SU-DHL-6 (cell line): ENCODE data around the gene TRUB1.

ENCODE experiments used
- H2AFZ ChIP-seq: fragments of 200-600 bp; sonication (generic); 2 replicates; pipeline ENCODE4 v1.6.1; 2014; ENCODE audit warnings: low read depth, mild to moderate bottlenecking, moderate library complexity, mixed read lengths, antibody characterized with exemption, low read length; ENCODE audit not compliant: severe bottlenecking
- H3F3A ChIP-seq: fragments of 200-600 bp; shearing (Covaris generic); 2 replicates; pipeline ENCODE4 v1.6.0; 2016; ENCODE audit warnings: antibody characterized with exemption, mild to moderate bottlenecking; ENCODE audit not compliant: insufficient read depth
- H3K27ac ChIP-seq: fragments of 200-600 bp; sonication (generic); 2 replicates; pipeline ENCODE4 v1.5.1; 2016; ENCODE audit warnings: low read depth, mild to moderate bottlenecking, low read length, moderate library complexity, mixed read lengths
- H3K27me3 ChIP-seq: fragments of 200-600 bp; sonication (generic), shearing (Covaris generic); 2 replicates; pipeline ENCODE4 v1.6.0; 2014; ENCODE audit warnings: mild to moderate bottlenecking, low read length
- H3K36me3 ChIP-seq: fragments of 200-600 bp; sonication (generic); 2 replicates; pipeline ENCODE4 v1.6.1; 2014; ENCODE audit warnings: mild to moderate bottlenecking, low read length, mixed read lengths
- H3K4me2 ChIP-seq: fragments of 300-600, 200-600 bp; shearing (Covaris generic), sonication (generic); 2 replicates; pipeline ENCODE4 v1.6.0; 2014; ENCODE audit warnings: low read length, low read depth, mild to moderate bottlenecking; ENCODE audit not compliant: poor library complexity, severe bottlenecking
- H3K4me3 ChIP-seq: fragments of 200-600 bp; sonication (generic); 2 replicates; pipeline ENCODE4 v1.5.1; 2014; ENCODE audit warnings: antibody characterized with exemption, low read length, mild to moderate bottlenecking, mixed read lengths; ENCODE audit not compliant: insufficient read depth, poor library complexity, severe bottlenecking
- H3K79me2 ChIP-seq: fragments of 200-600 bp; sonication (generic); 2 replicates; pipeline ENCODE4 v1.6.1; 2014; ENCODE audit warnings: mild to moderate bottlenecking, low read length, moderate library complexity; ENCODE audit not compliant: insufficient read depth
- H3K9ac ChIP-seq: fragments of 200-600 bp; sonication (generic); 2 replicates; pipeline ENCODE4 v1.7.0; 2014; ENCODE audit warnings: mild to moderate bottlenecking, low read length
- H3K9me2 ChIP-seq: fragments of 200-600 bp; sonication (generic); replicated peaks from 2 replicates; pipeline ENCODE4 v1.6.1; 2014; ENCODE audit warnings: low read length; ENCODE audit not compliant: insufficient read depth
- H3K9me3 ChIP-seq: fragments of 200-600 bp; sonication (generic); 2 replicates; pipeline ENCODE4 v1.6.1; 2014; ENCODE audit warnings: low read length, mixed read lengths; ENCODE audit not compliant: insufficient read depth
- H4K20me1 ChIP-seq: fragments of 200-600 bp; sonication (generic); 2 replicates; pipeline ENCODE4 v1.6.1; 2014; ENCODE audit warnings: low read depth, mild to moderate bottlenecking, antibody characterized with exemption, low read length, moderate library complexity, mixed read lengths
- EZH2phosphoT487 ChIP-seq: fragments of 200-600 bp; sonication (generic), shearing (Covaris generic); conservative IDR thresholded peaks from 2 replicates; pipeline ENCODE4 v1.6.1; 2018; ENCODE audit warnings: mild to moderate bottlenecking, antibody characterized with exemption, low read length, moderate library complexity, mixed read lengths
- TF ChIP-seq, protein P1 (sequence below): fragments of 200-600 bp; sonication (generic); IDR thresholded peaks from one replicate; pipeline ENCODE4 v1.5.1; 2017; ENCODE audit warnings: antibody characterized with exemption, mild to moderate bottlenecking, low read length, moderate library complexity; ENCODE audit not compliant: insufficient read depth, poor library complexity, severe bottlenecking

Gene TRUB1

DNA sequence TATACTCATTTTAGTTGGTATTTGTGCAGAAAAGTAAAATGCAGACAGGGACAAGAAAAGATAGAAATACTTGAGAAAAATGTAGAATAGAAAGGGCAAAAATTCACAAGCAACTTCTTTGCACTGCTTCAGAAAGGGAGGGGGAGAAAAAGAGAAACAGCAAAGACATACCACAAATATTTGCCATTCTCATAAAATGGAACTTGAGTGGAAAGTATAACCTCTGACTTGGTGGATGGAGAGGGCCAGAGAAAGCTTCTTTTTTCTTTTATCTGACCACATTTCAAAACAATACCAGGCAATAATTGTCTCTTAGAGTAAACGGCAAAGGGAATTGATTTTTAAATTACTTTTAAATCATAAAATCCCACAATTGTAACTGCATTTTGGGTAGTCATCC lies 35.8 kb upstream of the TRUB1 start:
- Histone ChIP-seq H3K9me2 (no peaks in the 10 kb centered on the region), H3K9ac (no peak overlapping the region), H2AFZ (no peak overlapping the region), H4K20me1 (no peaks in the 10 kb centered on the region), H3F3A (no peaks in the 10 kb centered on the region), H3K36me3 (no peaks in the 10 kb centered on the region), H3K27me3 (no peaks in the 10 kb centered on the region), H3K4me2 (no peak overlapping the region), H3K9me3 (no peaks in the 10 kb centered on the region), H3K4me3 (no peak overlapping the region), H3K27ac (no peak overlapping the region), H3K79me2 (no peaks in the 10 kb centered on the region)
- TF ChIP-seq EZH2phosphoT487: no peak
- TF ChIP-seq, protein P1, sequence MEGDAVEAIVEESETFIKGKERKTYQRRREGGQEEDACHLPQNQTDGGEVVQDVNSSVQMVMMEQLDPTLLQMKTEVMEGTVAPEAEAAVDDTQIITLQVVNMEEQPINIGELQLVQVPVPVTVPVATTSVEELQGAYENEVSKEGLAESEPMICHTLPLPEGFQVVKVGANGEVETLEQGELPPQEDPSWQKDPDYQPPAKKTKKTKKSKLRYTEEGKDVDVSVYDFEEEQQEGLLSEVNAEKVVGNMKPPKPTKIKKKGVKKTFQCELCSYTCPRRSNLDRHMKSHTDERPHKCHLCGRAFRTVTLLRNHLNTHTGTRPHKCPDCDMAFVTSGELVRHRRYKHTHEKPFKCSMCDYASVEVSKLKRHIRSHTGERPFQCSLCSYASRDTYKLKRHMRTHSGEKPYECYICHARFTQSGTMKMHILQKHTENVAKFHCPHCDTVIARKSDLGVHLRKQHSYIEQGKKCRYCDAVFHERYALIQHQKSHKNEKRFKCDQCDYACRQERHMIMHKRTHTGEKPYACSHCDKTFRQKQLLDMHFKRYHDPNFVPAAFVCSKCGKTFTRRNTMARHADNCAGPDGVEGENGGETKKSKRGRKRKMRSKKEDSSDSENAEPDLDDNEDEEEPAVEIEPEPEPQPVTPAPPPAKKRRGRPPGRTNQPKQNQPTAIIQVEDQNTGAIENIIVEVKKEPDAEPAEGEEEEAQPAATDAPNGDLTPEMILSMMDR: no peak

DNA sequence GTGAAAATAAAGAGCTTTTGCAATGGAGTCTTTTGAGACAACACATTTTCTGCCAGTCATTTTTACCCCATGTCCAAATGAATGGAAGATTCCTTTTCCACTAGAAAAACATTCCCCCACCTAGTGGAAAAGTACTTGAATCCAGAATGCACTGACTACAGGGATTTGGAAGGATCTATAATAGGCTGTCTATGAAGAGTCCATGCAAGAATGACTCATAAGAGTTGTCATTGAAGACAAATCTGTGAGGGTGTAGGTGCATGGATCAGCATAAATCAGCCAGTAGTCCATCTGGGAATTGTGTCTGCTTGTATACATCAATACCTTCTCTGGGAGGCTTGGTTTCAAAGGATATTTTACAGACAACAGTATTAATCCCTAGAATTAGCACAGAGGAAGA lies 32.5 kb upstream of the TRUB1 start:
- H3K4me2 ChIP-seq: no peak overlapping the region
- no peaks in the 10 kb centered on the region for H3K27me3 ChIP-seq
- no peaks in the 10 kb centered on the region for H4K20me1 ChIP-seq
- no peak overlapping the region for H3K27ac ChIP-seq
- no peak overlapping the region for H3K4me3 ChIP-seq
- no peaks in the 10 kb centered on the region for H3K9me3 ChIP-seq
- H3K9me2 ChIP-seq: no peaks in the 10 kb centered on the region
- no peaks in the 10 kb centered on the region for H3K79me2 ChIP-seq
- no peaks in the 10 kb centered on the region for H3K36me3 ChIP-seq
- TF ChIP-seq, protein P1: no peak
- TF ChIP-seq EZH2phosphoT487: no peak
- no peak overlapping the region for H2AFZ ChIP-seq
- H3K9ac ChIP-seq: no peak overlapping the region
- H3F3A ChIP-seq: no peaks in the 10 kb centered on the region

DNA sequence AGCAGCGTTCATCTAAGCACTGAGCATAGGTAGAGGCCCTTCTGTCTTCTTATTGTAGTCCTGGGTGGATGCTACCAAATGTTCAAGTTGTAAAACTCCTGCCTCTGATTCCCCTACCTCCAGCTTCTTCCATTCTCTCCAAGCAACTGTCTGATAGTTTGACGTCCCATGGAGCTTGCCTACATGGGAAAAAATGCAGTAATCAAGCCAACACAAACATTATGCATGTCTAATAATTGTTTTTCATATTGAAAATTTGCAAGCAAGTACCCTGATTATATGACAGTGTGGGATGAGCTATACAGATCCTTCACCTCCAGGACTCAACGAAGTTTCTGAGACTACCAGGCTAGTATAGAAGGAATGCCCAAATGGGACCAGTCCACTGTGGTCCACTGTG lies 31.0 kb upstream of the TRUB1 start:
- no peaks in the 10 kb centered on the region for H3K9me2 ChIP-seq
- H3K79me2 ChIP-seq: no peaks in the 10 kb centered on the region
- no peaks in the 10 kb centered on the region for H3K27me3 ChIP-seq
- no peak overlapping the region for H3K4me2 ChIP-seq
- H2AFZ ChIP-seq: no peak overlapping the region
- no peaks in the 10 kb centered on the region for H3K9me3 ChIP-seq
- H3F3A ChIP-seq: no peaks in the 10 kb centered on the region
- H3K4me3 ChIP-seq: no peak overlapping the region
- no peaks in the 10 kb centered on the region for H4K20me1 ChIP-seq
- no peaks in the 10 kb centered on the region for H3K36me3 ChIP-seq
- H3K9ac ChIP-seq: no peak overlapping the region
- TF ChIP-seq EZH2phosphoT487: no peak
- TF ChIP-seq, protein P1: no peak
- H3K27ac ChIP-seq: no peak overlapping the region

DNA sequence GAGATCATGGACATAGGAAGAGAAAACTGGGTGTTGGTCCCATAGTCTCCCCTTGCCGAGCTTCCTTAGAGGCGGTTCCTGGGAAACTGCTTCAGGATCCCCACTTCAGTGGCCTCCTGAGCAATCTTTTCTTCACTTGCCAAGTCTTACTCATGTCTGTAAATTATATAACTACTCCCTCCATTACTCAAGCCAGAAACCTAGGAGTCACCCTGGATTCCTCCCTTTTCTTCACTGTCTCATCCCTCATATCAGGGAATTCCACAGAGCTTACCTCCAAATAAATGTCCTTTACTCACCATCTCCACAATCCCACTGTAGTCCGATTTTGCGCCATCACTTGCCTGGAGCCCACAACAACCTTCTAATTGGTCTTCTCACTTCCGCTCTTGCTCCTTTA lies 29.1 kb upstream of the TRUB1 start:
- Histone ChIP-seq H4K20me1 (no peaks in the 10 kb centered on the region), H3K9me2 (no peaks in the 10 kb centered on the region), H3K27ac (no peak overlapping the region), H3K79me2 (no peaks in the 10 kb centered on the region), H3K4me2 (no peak overlapping the region), H3K9ac (no peak overlapping the region), H2AFZ (no peak overlapping the region), H3K36me3 (no peaks in the 10 kb centered on the region), H3K4me3 (no peak overlapping the region), H3F3A (no peaks in the 10 kb centered on the region), H3K9me3 (no peaks in the 10 kb centered on the region), H3K27me3 (no peaks in the 10 kb centered on the region)
- TF ChIP-seq, protein P1: no peak
- no peak for TF ChIP-seq EZH2phosphoT487
